Measurements from ENCODE around the gene NDUFB10.
"Not testable (repeated sequence)": the region's sequence is repeated elsewhere in the genome, so short reads cannot be mapped to it uniquely, and the experiment has no call there.

NDUFB10 gene

GRCh38 chr16:1923299-1924034 lies 35.9 kb upstream of the NDUFB10 start:
- no peak for DNase-seq

- no peak for DNase-seq
Measured at GRCh38 chr16:1924095-1924494, 35.2 kb upstream of the NDUFB10 start.

- no peak for DNase-seq
Measured at GRCh38 chr16:1926271-1926670, 33.1 kb upstream of the NDUFB10 start.

GRCh38 chr16:1929105-1929504 lies 30.2 kb upstream of the NDUFB10 start:
- peak in 1 of 56 donors; percentile 32 for DNase-seq

GRCh38 chr16:1929578-1930337 lies 29.6 kb upstream of the NDUFB10 start:
- DNase-seq = peak in 54 of 56 donors; percentile 31 to 92 (median 74)

GRCh38 chr16:1930338-1930720 lies 29.0 kb upstream of the NDUFB10 start:
- no peak for DNase-seq

GRCh38 chr16:1932050-1933028 lies 27.0 kb upstream of the NDUFB10 start:
- no peak for DNase-seq

GRCh38 chr16:1933097-1933661 lies 26.2 kb upstream of the NDUFB10 start:
- DNase-seq = no peak

- no peak for DNase-seq
Measured at GRCh38 chr16:1936945-1937479, 22.3 kb upstream of the NDUFB10 start.

- no peak for DNase-seq
Measured at GRCh38 chr16:1938316-1938715, 21.0 kb upstream of the NDUFB10 start.

- DNase-seq = no peak
Measured at GRCh38 chr16:1938910-1939309, 20.4 kb upstream of the NDUFB10 start.

GRCh38 chr16:1939833-1940232 lies 19.5 kb upstream of the NDUFB10 start:
- DNase-seq = not testable (repeated sequence)

GRCh38 chr16:1940273-1941161 lies 18.8 kb upstream of the NDUFB10 start:
- no peak for DNase-seq

- DNase-seq = no peak
Measured at GRCh38 chr16:1941162-1942046, 17.9 kb upstream of the NDUFB10 start.

GRCh38 chr16:1942047-1942809 lies 17.1 kb upstream of the NDUFB10 start:
- peak in 1 of 56 donors; percentile 4 for DNase-seq

- DNase-seq = peak; percentile 70 to 100 (median 98)
Measured at GRCh38 chr16:1942810-1943726, 16.3 kb upstream of the NDUFB10 start, which contains the start of gene MSRB1. Gene MSRB1 (minus strand): TSS chr16:1943199. CDS start chr16:1943156, 43 bp downstream.

All from nucleus accumbens (tissue), 56 donors.